Measurements from ENCODE around the gene POFUT1.

POFUT1 gene

DNA sequence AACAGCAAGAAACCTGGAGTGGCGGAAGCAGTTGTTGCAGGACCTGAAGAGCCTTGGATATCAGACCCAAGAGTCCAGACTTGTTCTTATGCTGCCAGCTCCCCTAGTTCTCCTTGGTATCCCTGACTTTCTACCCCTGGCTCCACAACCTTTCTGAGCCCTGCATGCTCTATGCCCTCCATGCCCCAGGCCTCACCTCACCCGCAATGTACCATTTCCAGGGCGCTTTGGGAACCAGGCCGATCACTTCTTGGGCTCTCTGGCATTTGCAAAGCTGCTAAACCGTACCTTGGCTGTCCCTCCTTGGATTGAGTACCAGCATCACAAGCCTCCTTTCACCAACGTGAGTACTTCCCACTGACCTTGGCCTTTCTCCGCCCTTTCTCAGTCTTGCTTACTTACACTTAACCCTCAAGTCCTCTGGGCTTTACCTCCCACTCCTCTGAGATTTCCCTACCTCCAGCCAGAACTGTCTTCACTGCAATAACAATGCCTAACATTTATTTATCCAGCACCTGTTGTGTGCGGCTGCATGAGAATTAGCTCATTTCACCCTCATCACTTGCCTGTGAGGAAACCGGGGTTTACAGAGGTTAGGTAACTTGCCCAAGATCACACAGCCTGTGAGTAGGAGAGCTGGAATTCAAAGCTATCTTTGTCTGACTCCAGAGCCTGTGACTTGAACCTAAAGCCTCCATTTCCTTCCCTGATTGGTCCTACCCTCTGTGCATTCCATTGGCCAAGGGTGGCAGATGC, 2.3 kb downstream of the POFUT1 start:
- no peak overlapping the region for H3K4me3 ChIP-seq (ENCODE audit: insufficient read length, low read depth)
- H3K9ac ChIP-seq (ENCODE audit: insufficient read length, low read depth): no peak overlapping the region
- no peak for DNase-seq (ENCODE audit: low read depth, low spot score)
- TF ChIP-seq SUZ12 (IDR thresholded peaks at IDR 0.05; ENCODE audit: extremely low read depth, insufficient read depth, insufficient read length) (no peak), ZNF274 (IDR thresholded peaks at IDR 0.05; ENCODE audit: low read depth, low read length) (no peak), YY1 (IDR thresholded peaks at IDR 0.05; ENCODE audit: insufficient read depth, insufficient read length) (no peak)
- H3K36me3 ChIP-seq (ENCODE audit: insufficient read depth, insufficient read length, low read length): peaks cover 52% of the 10 kb centered on the region
- H3K4me1 ChIP-seq (ENCODE audit: insufficient read depth, insufficient read length): no peaks in the 10 kb centered on the region
- H3K27me3 ChIP-seq (ENCODE audit: insufficient read depth, insufficient read length): no peaks in the 10 kb centered on the region
- H3K9me3 ChIP-seq (ENCODE audit: insufficient read depth, low read length): no peaks in the 10 kb centered on the region

DNA sequence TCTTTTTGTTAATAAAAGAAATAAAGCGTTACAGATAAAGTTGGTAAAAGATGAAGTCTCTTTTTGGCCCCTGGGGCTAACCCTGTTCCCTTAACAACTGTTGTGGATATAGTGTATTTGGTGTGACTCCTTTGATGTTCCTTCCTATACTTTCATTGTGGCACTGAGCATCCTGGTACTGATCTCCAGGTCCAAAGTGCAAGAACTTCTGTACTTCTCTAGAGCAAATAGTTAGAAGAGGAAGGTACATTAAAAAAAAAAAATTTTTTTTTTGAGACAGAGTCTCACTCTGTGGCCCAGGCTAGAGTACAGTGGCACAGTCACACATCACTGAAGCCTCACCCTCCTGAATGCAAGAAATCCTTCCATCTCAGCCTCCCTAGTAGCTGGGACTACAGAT, 6.2 kb downstream of the POFUT1 start:
- Histone ChIP-seq H3K9ac (ENCODE audit: insufficient read length, low read depth) (no peak overlapping the region), H3K27me3 (ENCODE audit: insufficient read depth, insufficient read length) (no peaks in the 10 kb centered on the region), H3K4me1 (ENCODE audit: insufficient read depth, insufficient read length) (no peaks in the 10 kb centered on the region), H3K36me3 (ENCODE audit: insufficient read depth, insufficient read length, low read length) (peaks cover 78% of the 10 kb centered on the region), H3K9me3 (ENCODE audit: insufficient read depth, low read length) (no peaks in the 10 kb centered on the region), H3K4me3 (ENCODE audit: insufficient read length, low read depth) (no peak overlapping the region)
- no peak for DNase-seq (ENCODE audit: low read depth, low spot score)
- TF ChIP-seq SUZ12 (IDR thresholded peaks at IDR 0.05; ENCODE audit: extremely low read depth, insufficient read depth, insufficient read length) (no peak), ZNF274 (IDR thresholded peaks at IDR 0.05; ENCODE audit: low read depth, low read length) (no peak), YY1 (IDR thresholded peaks at IDR 0.05; ENCODE audit: insufficient read depth, insufficient read length) (no peak)

DNA sequence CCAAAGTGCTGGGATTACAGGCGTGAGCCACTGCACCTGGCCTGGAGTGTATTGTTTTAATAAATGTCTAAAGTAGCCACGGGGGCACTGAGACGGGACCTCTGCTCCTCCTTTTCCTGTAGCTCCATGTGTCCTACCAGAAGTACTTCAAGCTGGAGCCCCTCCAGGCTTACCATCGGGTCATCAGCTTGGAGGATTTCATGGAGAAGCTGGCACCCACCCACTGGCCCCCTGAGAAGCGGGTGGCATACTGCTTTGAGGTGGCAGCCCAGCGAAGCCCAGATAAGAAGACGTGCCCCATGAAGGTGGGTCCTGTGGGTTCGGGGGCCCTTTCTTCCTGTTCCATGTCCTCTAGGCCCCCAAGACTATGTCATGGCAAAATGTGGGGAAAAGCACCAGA, 7.5 kb downstream of the POFUT1 start:
- Histone ChIP-seq H3K27me3 (ENCODE audit: insufficient read depth, insufficient read length) (no peaks in the 10 kb centered on the region), H3K36me3 (ENCODE audit: insufficient read depth, insufficient read length, low read length) (peaks cover 71% of the 10 kb centered on the region), H3K9me3 (ENCODE audit: insufficient read depth, low read length) (no peaks in the 10 kb centered on the region), H3K4me1 (ENCODE audit: insufficient read depth, insufficient read length) (no peaks in the 10 kb centered on the region), H3K4me3 (ENCODE audit: insufficient read length, low read depth) (no peak overlapping the region), H3K9ac (ENCODE audit: insufficient read length, low read depth) (no peak overlapping the region)
- no peak for DNase-seq (ENCODE audit: low read depth, low spot score)
- TF ChIP-seq YY1 (IDR thresholded peaks at IDR 0.05; ENCODE audit: insufficient read depth, insufficient read length) (no peak), ZNF274 (IDR thresholded peaks at IDR 0.05; ENCODE audit: low read depth, low read length) (no peak), SUZ12 (IDR thresholded peaks at IDR 0.05; ENCODE audit: extremely low read depth, insufficient read depth, insufficient read length) (no peak)

DNA sequence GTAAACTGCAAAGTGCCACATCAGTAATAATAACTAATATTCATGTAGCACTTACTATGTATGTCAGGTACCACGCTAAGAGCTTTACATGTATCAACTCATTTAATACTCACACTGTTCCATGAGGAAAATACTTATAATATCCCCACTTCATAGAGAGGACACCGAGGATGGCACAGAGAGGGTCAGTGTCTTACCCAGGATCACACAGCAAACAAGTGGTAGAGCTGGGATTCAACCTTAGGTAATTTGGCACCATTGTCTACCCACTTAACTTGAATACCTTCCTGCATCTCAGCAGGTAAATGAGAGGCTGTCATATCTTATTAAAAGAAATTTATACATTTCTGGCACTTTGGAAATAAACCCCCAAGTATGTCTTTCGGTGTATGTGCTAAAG, 8.0 kb downstream of the POFUT1 start:
- Histone ChIP-seq H3K36me3 (ENCODE audit: insufficient read depth, insufficient read length, low read length) (peaks cover 70% of the 10 kb centered on the region), H3K9ac (ENCODE audit: insufficient read length, low read depth) (no peak overlapping the region), H3K4me3 (ENCODE audit: insufficient read length, low read depth) (no peak overlapping the region), H3K9me3 (ENCODE audit: insufficient read depth, low read length) (no peaks in the 10 kb centered on the region), H3K4me1 (ENCODE audit: insufficient read depth, insufficient read length) (no peaks in the 10 kb centered on the region), H3K27me3 (ENCODE audit: insufficient read depth, insufficient read length) (no peaks in the 10 kb centered on the region)
- TF ChIP-seq YY1 (IDR thresholded peaks at IDR 0.05; ENCODE audit: insufficient read depth, insufficient read length) (no peak), SUZ12 (IDR thresholded peaks at IDR 0.05; ENCODE audit: extremely low read depth, insufficient read depth, insufficient read length) (no peak), ZNF274 (IDR thresholded peaks at IDR 0.05; ENCODE audit: low read depth, low read length) (no peak)
- no peak for DNase-seq (ENCODE audit: low read depth, low spot score)

DNA sequence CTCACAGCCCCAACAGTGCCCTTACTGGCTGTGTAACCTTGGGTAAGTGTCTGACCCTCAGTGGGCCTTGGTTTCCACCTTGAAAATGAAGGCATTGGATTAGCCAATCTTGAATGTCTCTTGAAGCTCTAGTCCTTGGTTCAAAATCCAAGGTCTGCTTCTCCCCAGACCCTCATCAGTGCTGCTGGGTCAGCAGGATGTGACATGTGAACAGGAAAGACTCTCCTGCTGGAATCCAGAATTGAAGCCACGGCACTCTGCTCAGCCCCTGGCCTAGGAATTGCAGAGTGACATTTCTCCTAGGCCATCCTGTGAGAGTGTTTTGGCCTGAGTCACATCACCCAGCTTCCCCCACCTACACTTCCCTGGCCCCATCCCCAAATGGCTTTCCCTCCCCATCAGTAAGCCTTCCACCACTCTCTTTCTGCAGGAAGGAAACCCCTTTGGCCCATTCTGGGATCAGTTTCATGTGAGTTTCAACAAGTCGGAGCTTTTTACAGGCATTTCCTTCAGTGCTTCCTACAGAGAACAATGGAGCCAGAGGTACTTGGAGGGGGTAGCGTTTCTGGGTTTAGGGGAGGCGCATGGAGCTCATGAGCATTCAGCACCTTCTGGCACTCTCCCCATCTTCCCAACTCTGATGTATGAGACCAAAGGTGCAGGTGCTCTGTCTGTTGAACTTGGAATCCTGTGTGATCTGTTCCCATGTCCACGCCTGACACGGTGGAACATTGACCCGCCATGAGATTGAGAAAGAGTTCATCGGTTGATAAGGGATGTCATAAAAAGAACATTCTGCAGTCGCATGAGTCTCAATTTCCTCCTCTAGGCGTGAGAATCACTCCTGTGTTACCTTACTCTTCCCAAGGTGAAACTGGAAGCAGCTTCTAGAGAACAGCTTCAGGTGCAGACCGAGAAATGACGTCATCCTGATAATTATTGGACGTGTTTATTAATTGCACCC, 8.8 kb downstream of the POFUT1 start:
- H3K27me3 ChIP-seq (ENCODE audit: insufficient read depth, insufficient read length): no peaks in the 10 kb centered on the region
- no peak overlapping the region for H3K4me3 ChIP-seq (ENCODE audit: insufficient read length, low read depth)
- TF ChIP-seq ZNF274 (IDR thresholded peaks at IDR 0.05; ENCODE audit: low read depth, low read length): no peak
- no peak for TF ChIP-seq SUZ12 (IDR thresholded peaks at IDR 0.05; ENCODE audit: extremely low read depth, insufficient read depth, insufficient read length)
- no peak for TF ChIP-seq YY1 (IDR thresholded peaks at IDR 0.05; ENCODE audit: insufficient read depth, insufficient read length)
- no peak for DNase-seq (ENCODE audit: low read depth, low spot score)
- no peak overlapping the region for H3K9ac ChIP-seq (ENCODE audit: insufficient read length, low read depth)
- no peaks in the 10 kb centered on the region for H3K4me1 ChIP-seq (ENCODE audit: insufficient read depth, insufficient read length)
- H3K9me3 ChIP-seq (ENCODE audit: insufficient read depth, low read length): no peaks in the 10 kb centered on the region
- peaks cover 71% of the 10 kb centered on the region for H3K36me3 ChIP-seq (ENCODE audit: insufficient read depth, insufficient read length, low read length)

DNA sequence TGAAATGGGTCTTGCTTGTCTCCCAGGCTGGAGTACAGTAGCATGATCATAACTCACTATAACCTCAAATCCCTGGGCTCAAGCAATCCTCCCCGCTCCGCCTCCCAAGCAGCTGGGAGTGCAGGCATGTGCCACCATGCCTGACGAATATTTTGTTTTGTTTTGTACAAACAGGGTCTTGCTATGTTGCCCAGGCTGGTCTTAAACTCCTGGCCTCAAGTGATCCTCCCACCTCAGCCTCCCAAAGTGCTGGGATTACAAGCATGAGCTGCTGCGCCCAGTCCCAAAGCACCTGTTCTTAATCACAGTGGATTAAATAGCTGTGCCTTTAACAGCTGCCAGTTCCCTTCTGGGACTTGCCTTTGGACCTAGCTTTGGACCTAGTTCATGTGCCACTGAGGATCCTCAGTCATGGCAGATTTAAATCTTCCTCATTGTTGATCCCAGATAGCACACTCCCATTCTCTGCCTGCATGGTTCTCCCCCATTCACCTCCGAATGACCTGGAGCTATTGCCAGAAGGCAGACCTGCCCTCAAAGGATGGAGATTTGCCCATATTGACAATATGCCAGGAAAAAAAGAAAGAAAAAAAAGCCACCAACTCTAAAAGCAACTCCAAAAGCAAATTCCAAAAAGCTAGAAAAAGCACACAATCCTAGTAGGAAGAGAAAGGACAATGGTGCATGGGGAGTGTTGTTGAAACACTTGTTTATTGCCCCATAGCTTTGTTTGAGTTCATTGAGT, 10.6 kb downstream of the POFUT1 start:
- TF ChIP-seq YY1 (IDR thresholded peaks at IDR 0.05; ENCODE audit: insufficient read depth, insufficient read length): no peak
- no peak for TF ChIP-seq SUZ12 (IDR thresholded peaks at IDR 0.05; ENCODE audit: extremely low read depth, insufficient read depth, insufficient read length)
- TF ChIP-seq ZNF274 (IDR thresholded peaks at IDR 0.05; ENCODE audit: low read depth, low read length): no peak
- H3K4me3 ChIP-seq (ENCODE audit: insufficient read length, low read depth): no peak overlapping the region
- no peak overlapping the region for H3K9ac ChIP-seq (ENCODE audit: insufficient read length, low read depth)
- H3K9me3 ChIP-seq (ENCODE audit: insufficient read depth, low read length): no peaks in the 10 kb centered on the region
- H3K4me1 ChIP-seq (ENCODE audit: insufficient read depth, insufficient read length): no peaks in the 10 kb centered on the region
- no peaks in the 10 kb centered on the region for H3K27me3 ChIP-seq (ENCODE audit: insufficient read depth, insufficient read length)
- no peak for DNase-seq (ENCODE audit: low read depth, low spot score)
- H3K36me3 ChIP-seq (ENCODE audit: insufficient read depth, insufficient read length, low read length): peaks cover 71% of the 10 kb centered on the region
